HEK293 (cell line): ENCODE measurements around the gene IFNL1.

Source experiments
- CTCF ChIA-PET: fragments of 350-600 bp; formaldehyde crosslinking; extraction: SDS; loops from one replicate; lab custom pipeline; 2021; ENCODE audit warnings: antibody characterized with exemption; lab: Yijun Ruan, JAX
- POLR2A ChIA-PET: fragments of 300-600 bp; formaldehyde crosslinking; extraction: SDS; loops from one replicate; lab custom pipeline; 2020; ENCODE audit warnings: antibody characterized with exemption, inconsistent platforms; lab: Yijun Ruan, JAX
- H3K27ac ChIP-seq: fragments of 200-500 bp; sonication (Bioruptor generic); 2 replicates; pipeline ENCODE4 v1.5.1; 2014; ENCODE audit warnings: low read depth, low read length, control low read depth, inconsistent platforms; ENCODE audit errors: extremely low read depth
- H3K36me3 ChIP-seq, 2 experiments: fragments of 200-500 bp in 1 of 2; sonication (Bioruptor generic) in 1 of 2; 1 replicate in 1 of 2; 2 replicates in 1 of 2; pipeline ENCODE4 v1.5.1; 2014 to 2017; ENCODE audit warnings: inconsistent platforms in 2 of 2, low read length in 2 of 2; ENCODE audit not compliant: control insufficient read depth in 2 of 2, insufficient read depth in 1 of 2
- H3K4me1 ChIP-seq: fragments of 200-500 bp; sonication (Bioruptor generic); 2 replicates; pipeline ENCODE4 v1.5.1; 2014; ENCODE audit warnings: mild to moderate bottlenecking, low read length, inconsistent platforms; ENCODE audit not compliant: control insufficient read depth, insufficient read depth
- H3K4me3 ChIP-seq: 2 replicates; pipeline ENCODE4 v1.5.1; 2011; ENCODE audit warnings: low read depth, mild to moderate bottlenecking, control low read depth, low read length, moderate library complexity
- H3K9me3 ChIP-seq: fragments of 200-500 bp; sonication (Bioruptor generic); 2 replicates; pipeline ENCODE4 v1.5.1; 2014; ENCODE audit warnings: low read depth, low read length, inconsistent platforms; ENCODE audit not compliant: control insufficient read depth, insufficient read depth
- AEBP2 ChIP-seq: fragments of 450-650 bp; formaldehyde crosslinking; IDR thresholded peaks from 2 replicates; pipeline ENCODE4 v1.5.1; 2016; ENCODE audit warnings: missing biosample characterization, missing genetic modification characterization, borderline replicate concordance
- EGR2 ChIP-seq: fragments of 450-650 bp; formaldehyde crosslinking; IDR thresholded peaks from 2 replicates; pipeline ENCODE4 v1.5.1; 2016; ENCODE audit warnings: low read depth, missing biosample characterization, missing genetic modification characterization
- FEZF1 ChIP-seq: fragments of 450-650 bp; formaldehyde crosslinking; IDR thresholded peaks from 2 replicates; pipeline ENCODE4 v1.5.1; 2016; ENCODE audit warnings: missing biosample characterization, missing genetic modification characterization
- KLF1 ChIP-seq: fragments of 450-650 bp; formaldehyde crosslinking; IDR thresholded peaks from 2 replicates; pipeline ENCODE4 v1.5.1; 2016; ENCODE audit warnings: missing biosample characterization, missing genetic modification characterization
- KLF7 ChIP-seq: fragments of 450-650 bp; formaldehyde crosslinking; IDR thresholded peaks from 2 replicates; pipeline ENCODE4 v1.5.1; 2016; ENCODE audit warnings: missing biosample characterization, missing genetic modification characterization, borderline replicate concordance
- ZBTB20 ChIP-seq: fragments of 450-650 bp; formaldehyde crosslinking; IDR thresholded peaks from 2 replicates; pipeline ENCODE4 v1.5.1; 2016; ENCODE audit warnings: missing biosample characterization, missing genetic modification characterization
- ZBTB48 ChIP-seq: fragments of 450-650 bp; formaldehyde crosslinking; IDR thresholded peaks from 2 replicates; pipeline ENCODE4 v1.5.1; 2016; ENCODE audit warnings: missing biosample characterization, missing genetic modification characterization
- ZBTB8A ChIP-seq: fragments of 450-650 bp; formaldehyde crosslinking; IDR thresholded peaks from 2 replicates; pipeline ENCODE4 v1.5.1; 2016; ENCODE audit warnings: missing biosample characterization, missing genetic modification characterization
- ZNF146 ChIP-seq: fragments of 450-650 bp; formaldehyde crosslinking; IDR thresholded peaks from 2 replicates; pipeline ENCODE4 v1.5.1; 2016; ENCODE audit warnings: missing biosample characterization, missing genetic modification characterization
- ZNF174 ChIP-seq: fragments of 450-650 bp; formaldehyde crosslinking; IDR thresholded peaks from 2 replicates; pipeline ENCODE4 v1.5.0; 2017; ENCODE audit warnings: missing biosample characterization, mild to moderate bottlenecking, missing genetic modification characterization
- ZNF335 ChIP-seq: fragments of 450-650 bp; formaldehyde crosslinking; conservative IDR thresholded peaks from 2 replicates; pipeline ENCODE4 v1.5.1; 2016; ENCODE audit warnings: missing biosample characterization, missing genetic modification characterization
- ZNF366 ChIP-seq: fragments of 450-650 bp; formaldehyde crosslinking; conservative IDR thresholded peaks from 2 replicates; pipeline ENCODE4 v1.5.1; 2016; ENCODE audit warnings: missing biosample characterization, missing genetic modification characterization
- ZNF423 ChIP-seq: fragments of 450-650 bp; formaldehyde crosslinking; IDR thresholded peaks from 2 replicates; pipeline ENCODE4 v1.5.1; 2016; ENCODE audit warnings: missing biosample characterization, missing genetic modification characterization
- ZNF433 ChIP-seq: fragments of 450-650 bp; formaldehyde crosslinking; IDR thresholded peaks from 2 replicates; pipeline ENCODE4 v1.5.1; 2016; ENCODE audit warnings: missing biosample characterization, missing genetic modification characterization, low read depth
- ZNF48 ChIP-seq: fragments of 450-650 bp; formaldehyde crosslinking; IDR thresholded peaks from 2 replicates; pipeline ENCODE4 v1.5.1; 2016; ENCODE audit warnings: missing biosample characterization, missing genetic modification characterization
- ZNF501 ChIP-seq: fragments of 450-650 bp; formaldehyde crosslinking; IDR thresholded peaks from 2 replicates; pipeline ENCODE4 v1.5.1; 2016; ENCODE audit warnings: missing biosample characterization, missing genetic modification characterization
- ZNF664 ChIP-seq: fragments of 450-650 bp; formaldehyde crosslinking; IDR thresholded peaks from 2 replicates; pipeline ENCODE4 v1.5.1; 2016; ENCODE audit warnings: missing biosample characterization, missing genetic modification characterization
- ZNF747 ChIP-seq: fragments of 450-650 bp; formaldehyde crosslinking; IDR thresholded peaks from 2 replicates; pipeline ENCODE4 v1.5.1; 2016; ENCODE audit warnings: missing biosample characterization, missing genetic modification characterization
- ZNF843 ChIP-seq: fragments of 450-650 bp; formaldehyde crosslinking; IDR thresholded peaks from 2 replicates; pipeline ENCODE4 v1.5.1; 2016; ENCODE audit warnings: missing biosample characterization, missing genetic modification characterization
- TF ChIP-seq, protein P1 (sequence below): fragments of 450-650 bp; formaldehyde crosslinking; IDR thresholded peaks from 2 replicates; pipeline ENCODE4 v1.5.1; 2016; ENCODE audit warnings: missing biosample characterization, missing genetic modification characterization
- TF ChIP-seq, protein P2 (sequence below): fragments of 450-650 bp; formaldehyde crosslinking; IDR thresholded peaks from 2 replicates; pipeline ENCODE4 v1.5.1; 2016; ENCODE audit warnings: missing biosample characterization, missing genetic modification characterization
- TF ChIP-seq, protein P3 (sequence below): fragments of 450-650 bp; formaldehyde crosslinking; IDR thresholded peaks from 2 replicates; pipeline ENCODE4 v1.5.1; 2017; ENCODE audit warnings: missing biosample characterization, missing genetic modification characterization
- TF ChIP-seq, protein P4 (sequence below): fragments of 450-650 bp; formaldehyde crosslinking; IDR thresholded peaks from 2 replicates; pipeline ENCODE4 v1.5.1; 2017; ENCODE audit warnings: missing biosample characterization, missing genetic modification characterization
- TF ChIP-seq, protein P5 (sequence below): fragments of 450-650 bp; formaldehyde crosslinking; IDR thresholded peaks from 2 replicates; pipeline ENCODE4 v1.5.1; 2016; ENCODE audit warnings: missing biosample characterization, missing genetic modification characterization
- TF ChIP-seq, protein P6 (sequence below): fragments of 450-650 bp; formaldehyde crosslinking; IDR thresholded peaks from 2 replicates; pipeline ENCODE4 v1.5.1; 2017; ENCODE audit warnings: missing biosample characterization, missing genetic modification characterization

The IFNL1 gene

GRCh38 chr19:39316627-39317321 lies 20.6 kb downstream of the IFNL1 start:
- POLR2A ChIA-PET = no interaction called here
- Histone ChIP-seq H3K9me3 (no peaks in the 10 kb centered on the region), H3K27ac (no peak overlapping the region), H3K36me3 (peaks cover 54 to 63% of the 10 kb centered on the region in 2 experiments), H3K4me1 (peaks cover 9% of the 10 kb centered on the region), H3K4me3 (no peak overlapping the region)
- CTCF ChIA-PET = interaction anchor here (1.2 to 1.3 kb wide), 2 partner anchors 11 kb away, joined by 3 to 16 read pairs; no protein-coding TSS in a partner anchor
- TF ChIP-seq ZNF843 (tag by site-specific recombination) = no peak
- no peak for TF ChIP-seq ZNF747
- TF ChIP-seq, protein P1, sequence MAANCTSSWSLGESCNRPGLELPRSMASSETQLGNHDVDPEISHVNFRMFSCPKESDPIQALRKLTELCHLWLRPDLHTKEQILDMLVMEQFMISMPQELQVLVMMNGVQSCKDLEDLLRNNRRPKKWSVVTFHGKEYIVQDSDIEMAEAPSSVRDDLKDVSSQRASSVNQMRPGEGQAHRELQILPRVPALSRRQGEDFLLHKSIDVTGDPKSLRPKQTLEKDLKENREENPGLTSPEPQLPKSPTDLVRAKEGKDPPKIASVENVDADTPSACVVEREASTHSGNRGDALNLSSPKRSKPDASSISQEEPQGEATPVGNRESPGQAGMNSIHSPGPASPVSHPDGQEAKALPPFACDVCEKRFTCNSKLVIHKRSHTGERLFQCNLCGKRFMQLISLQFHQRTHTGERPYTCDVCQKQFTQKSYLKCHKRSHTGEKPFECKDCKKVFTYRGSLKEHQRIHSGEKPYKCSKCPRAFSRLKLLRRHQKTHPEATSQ = no peak
- no peak for TF ChIP-seq KLF7 (tag by site-specific recombination)
- no peak for TF ChIP-seq ZNF48 (tag by site-specific recombination)
- peak; percentile 54 for TF ChIP-seq ZBTB20 (tag by site-specific recombination)
- TF ChIP-seq, protein P2, sequence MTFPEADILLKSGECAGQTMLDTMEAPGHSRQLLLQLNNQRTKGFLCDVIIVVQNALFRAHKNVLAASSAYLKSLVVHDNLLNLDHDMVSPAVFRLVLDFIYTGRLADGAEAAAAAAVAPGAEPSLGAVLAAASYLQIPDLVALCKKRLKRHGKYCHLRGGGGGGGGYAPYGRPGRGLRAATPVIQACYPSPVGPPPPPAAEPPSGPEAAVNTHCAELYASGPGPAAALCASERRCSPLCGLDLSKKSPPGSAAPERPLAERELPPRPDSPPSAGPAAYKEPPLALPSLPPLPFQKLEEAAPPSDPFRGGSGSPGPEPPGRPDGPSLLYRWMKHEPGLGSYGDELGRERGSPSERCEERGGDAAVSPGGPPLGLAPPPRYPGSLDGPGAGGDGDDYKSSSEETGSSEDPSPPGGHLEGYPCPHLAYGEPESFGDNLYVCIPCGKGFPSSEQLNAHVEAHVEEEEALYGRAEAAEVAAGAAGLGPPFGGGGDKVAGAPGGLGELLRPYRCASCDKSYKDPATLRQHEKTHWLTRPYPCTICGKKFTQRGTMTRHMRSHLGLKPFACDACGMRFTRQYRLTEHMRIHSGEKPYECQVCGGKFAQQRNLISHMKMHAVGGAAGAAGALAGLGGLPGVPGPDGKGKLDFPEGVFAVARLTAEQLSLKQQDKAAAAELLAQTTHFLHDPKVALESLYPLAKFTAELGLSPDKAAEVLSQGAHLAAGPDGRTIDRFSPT = no peak
- TF ChIP-seq AEBP2 (tag by site-specific recombination) = no peak
- no peak for TF ChIP-seq ZBTB8A (tag by site-specific recombination)
- TF ChIP-seq, protein P3, sequence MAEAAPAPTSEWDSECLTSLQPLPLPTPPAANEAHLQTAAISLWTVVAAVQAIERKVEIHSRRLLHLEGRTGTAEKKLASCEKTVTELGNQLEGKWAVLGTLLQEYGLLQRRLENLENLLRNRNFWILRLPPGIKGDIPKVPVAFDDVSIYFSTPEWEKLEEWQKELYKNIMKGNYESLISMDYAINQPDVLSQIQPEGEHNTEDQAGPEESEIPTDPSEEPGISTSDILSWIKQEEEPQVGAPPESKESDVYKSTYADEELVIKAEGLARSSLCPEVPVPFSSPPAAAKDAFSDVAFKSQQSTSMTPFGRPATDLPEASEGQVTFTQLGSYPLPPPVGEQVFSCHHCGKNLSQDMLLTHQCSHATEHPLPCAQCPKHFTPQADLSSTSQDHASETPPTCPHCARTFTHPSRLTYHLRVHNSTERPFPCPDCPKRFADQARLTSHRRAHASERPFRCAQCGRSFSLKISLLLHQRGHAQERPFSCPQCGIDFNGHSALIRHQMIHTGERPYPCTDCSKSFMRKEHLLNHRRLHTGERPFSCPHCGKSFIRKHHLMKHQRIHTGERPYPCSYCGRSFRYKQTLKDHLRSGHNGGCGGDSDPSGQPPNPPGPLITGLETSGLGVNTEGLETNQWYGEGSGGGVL (tag by site-specific recombination) = no peak
- TF ChIP-seq ZNF423 (tag by site-specific recombination) = no peak
- no peak for TF ChIP-seq ZNF174 (tag by site-specific recombination)
- TF ChIP-seq, protein P4, sequence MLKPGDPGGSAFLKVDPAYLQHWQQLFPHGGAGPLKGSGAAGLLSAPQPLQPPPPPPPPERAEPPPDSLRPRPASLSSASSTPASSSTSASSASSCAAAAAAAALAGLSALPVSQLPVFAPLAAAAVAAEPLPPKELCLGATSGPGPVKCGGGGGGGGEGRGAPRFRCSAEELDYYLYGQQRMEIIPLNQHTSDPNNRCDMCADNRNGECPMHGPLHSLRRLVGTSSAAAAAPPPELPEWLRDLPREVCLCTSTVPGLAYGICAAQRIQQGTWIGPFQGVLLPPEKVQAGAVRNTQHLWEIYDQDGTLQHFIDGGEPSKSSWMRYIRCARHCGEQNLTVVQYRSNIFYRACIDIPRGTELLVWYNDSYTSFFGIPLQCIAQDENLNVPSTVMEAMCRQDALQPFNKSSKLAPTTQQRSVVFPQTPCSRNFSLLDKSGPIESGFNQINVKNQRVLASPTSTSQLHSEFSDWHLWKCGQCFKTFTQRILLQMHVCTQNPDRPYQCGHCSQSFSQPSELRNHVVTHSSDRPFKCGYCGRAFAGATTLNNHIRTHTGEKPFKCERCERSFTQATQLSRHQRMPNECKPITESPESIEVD (tag by site-specific recombination) = no peak
- TF ChIP-seq ZNF433 (tag by site-specific recombination) = no peak
- TF ChIP-seq EGR2 (tag by site-specific recombination) = peak; percentile 83
- no peak for TF ChIP-seq KLF1 (tag by site-specific recombination)
- no peak for TF ChIP-seq ZNF501 (tag by site-specific recombination)
- TF ChIP-seq ZNF664 (tag by site-specific recombination) = no peak
- TF ChIP-seq ZBTB48 (tag by site-specific recombination) = no peak
- no peak for TF ChIP-seq FEZF1 (tag by site-specific recombination)
- TF ChIP-seq, protein P5, sequence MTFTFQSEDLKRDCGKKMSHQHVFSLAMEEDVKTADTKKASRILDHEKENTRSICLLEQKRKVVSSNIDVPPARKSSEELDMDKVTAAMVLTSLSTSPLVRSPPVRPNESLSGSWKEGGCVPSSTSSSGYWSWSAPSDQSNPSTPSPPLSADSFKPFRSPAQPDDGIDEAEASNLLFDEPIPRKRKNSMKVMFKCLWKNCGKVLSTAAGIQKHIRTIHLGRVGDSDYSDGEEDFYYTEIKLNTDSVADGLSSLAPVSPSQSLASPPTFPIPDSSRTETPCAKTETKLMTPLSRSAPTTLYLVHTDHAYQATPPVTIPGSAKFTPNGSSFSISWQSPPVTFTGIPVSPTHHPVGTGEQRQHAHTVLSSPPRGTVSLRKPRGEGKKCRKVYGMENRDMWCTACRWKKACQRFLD (tag by site-specific recombination) = no peak
- TF ChIP-seq ZNF146 (tag by site-specific recombination) = no peak
- TF ChIP-seq ZNF366 (tag by site-specific recombination) = peak; percentile 68; the same call in 1 of the 2 replicates
- TF ChIP-seq, protein P6, sequence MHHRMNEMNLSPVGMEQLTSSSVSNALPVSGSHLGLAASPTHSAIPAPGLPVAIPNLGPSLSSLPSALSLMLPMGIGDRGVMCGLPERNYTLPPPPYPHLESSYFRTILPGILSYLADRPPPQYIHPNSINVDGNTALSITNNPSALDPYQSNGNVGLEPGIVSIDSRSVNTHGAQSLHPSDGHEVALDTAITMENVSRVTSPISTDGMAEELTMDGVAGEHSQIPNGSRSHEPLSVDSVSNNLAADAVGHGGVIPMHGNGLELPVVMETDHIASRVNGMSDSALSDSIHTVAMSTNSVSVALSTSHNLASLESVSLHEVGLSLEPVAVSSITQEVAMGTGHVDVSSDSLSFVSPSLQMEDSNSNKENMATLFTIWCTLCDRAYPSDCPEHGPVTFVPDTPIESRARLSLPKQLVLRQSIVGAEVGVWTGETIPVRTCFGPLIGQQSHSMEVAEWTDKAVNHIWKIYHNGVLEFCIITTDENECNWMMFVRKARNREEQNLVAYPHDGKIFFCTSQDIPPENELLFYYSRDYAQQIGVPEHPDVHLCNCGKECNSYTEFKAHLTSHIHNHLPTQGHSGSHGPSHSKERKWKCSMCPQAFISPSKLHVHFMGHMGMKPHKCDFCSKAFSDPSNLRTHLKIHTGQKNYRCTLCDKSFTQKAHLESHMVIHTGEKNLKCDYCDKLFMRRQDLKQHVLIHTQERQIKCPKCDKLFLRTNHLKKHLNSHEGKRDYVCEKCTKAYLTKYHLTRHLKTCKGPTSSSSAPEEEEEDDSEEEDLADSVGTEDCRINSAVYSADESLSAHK = no peak
- no peak for TF ChIP-seq ZNF335 (tag by site-specific recombination)
